NK-92 (cell line): ENCODE measurements around the gene CCDC60.

Experiments used
- DNase-seq: peaks from one replicate; lab custom pipeline; 2025; ENCODE audit not compliant: unreplicated experiment; lab: John Stamatoyannopoulos, UW

The CCDC60 gene

GRCh38 chr12:119512772-119513497 is 178.4 kb downstream of the CCDC60 start:
- DNase-seq = no peak

DNA sequence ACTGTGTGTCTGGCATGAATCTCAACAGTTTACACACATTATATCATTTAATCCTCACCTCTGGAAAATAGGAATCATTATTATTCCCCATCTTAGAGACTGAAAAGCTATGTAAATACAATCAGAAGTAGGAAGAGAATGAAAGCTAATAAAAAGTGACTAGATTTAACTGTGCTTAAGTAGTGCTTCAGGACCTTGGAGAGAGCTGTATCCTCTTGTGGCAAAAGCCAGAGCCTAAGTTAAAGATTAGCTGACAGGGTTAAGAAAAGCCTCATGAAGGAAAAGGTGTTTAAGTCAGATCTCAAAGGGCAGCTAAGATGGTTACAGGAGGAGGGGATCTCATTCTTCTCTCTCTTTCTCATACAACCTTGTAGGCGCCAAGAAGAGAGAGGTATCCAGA is 193.7 kb downstream of the CCDC60 start:
- no peak for DNase-seq

DNA sequence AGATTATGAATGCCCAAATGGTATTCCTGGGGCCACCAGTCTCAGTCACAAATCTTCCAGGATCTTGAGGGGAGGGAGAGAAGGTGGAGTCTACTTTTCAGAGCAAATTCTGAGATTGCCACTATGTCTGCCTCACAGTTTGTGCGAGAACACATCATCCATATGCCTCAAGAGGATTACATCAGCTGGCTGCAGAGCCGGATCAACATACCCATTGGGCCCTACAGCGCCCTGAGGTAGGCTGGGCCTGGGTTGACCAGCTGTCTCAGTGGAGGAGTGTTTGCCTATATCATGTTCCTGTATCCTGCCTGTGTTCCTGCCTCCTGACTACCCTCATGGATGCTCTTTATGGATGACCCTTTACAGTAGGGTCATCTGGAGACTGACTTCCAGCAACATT is 205.9 kb downstream of the CCDC60 start:
- no peak for DNase-seq

DNA sequence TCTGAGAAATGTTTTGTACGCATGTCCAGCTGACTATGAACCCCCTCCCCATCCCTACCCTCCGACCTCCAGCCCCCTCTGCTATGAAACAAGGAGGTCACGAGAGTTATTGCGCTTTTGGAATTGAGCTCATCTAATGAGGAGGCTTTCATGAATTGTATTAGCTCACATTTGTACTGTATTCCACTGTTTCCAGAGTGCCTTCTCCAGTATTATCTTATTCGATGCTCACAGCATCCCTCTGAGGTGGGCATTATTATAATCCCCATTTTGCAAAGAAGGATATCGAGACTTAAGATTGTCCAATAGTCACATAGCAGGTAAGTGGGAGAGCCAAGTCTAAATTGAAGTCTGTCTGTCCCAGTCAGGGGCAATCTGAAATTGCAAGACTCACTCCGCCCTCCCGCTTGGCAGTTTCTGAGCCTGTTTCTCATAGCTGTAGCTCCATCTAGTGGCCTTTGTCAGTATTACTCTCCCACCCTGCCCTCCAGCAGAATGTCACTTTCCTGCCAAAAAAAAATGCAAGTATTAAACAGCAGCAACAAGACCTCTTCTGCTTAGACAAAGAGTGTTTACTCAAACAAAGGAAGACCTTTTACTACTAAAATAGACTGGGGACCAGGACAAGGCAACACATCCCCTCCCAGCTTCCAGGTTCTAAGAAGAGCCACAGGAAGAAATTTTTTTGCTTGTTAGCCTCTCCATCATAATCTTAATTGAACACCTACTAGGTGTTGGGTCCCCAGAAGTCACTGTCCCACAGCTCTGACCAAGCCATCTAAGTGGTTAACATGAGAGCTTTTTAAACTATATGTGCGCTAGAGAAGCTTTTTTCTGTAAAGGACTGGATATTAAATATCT is 210.5 kb downstream of the CCDC60 start:
- DNase-seq = no peak

- no peak for DNase-seq
These were observed 211.8 kb downstream of the CCDC60 start for GRCh38 chr12:119546340-119546739.

GRCh38 chr12:119547001-119547400 is 212.5 kb downstream of the CCDC60 start:
- DNase-seq = no peak

- DNase-seq = no peak
These were observed 222.3 kb downstream of the CCDC60 start for GRCh38 chr12:119556854-119557253.

- DNase-seq = no peak
These were observed 230.9 kb downstream of the CCDC60 start for GRCh38 chr12:119565404-119565803.

DNA sequence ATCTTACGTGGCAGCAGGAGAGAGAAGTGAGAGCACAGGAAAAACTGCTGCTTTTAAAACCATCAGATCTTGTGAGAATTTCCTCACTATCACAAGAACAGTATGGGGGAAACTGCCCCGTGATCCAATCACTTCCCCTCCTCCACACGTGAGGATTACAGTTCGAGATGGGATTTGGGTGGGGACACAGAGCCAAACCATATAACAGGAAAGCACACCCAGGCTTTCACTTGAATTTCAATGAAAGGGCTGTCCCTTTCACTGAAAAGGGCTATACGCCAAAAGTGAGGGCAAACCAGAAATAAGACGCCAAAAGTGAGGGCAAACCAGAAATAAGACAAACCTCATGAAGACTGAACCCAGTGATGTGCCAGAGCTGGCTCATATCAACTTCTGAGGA is 236.2 kb downstream of the CCDC60 start:
- DNase-seq = no peak

- no peak for DNase-seq
These were observed 238.6 kb downstream of the CCDC60 start for GRCh38 chr12:119573086-119573485.

- DNase-seq = no peak
These were observed 239.7 kb downstream of the CCDC60 start for GRCh38 chr12:119574255-119574654.

DNA sequence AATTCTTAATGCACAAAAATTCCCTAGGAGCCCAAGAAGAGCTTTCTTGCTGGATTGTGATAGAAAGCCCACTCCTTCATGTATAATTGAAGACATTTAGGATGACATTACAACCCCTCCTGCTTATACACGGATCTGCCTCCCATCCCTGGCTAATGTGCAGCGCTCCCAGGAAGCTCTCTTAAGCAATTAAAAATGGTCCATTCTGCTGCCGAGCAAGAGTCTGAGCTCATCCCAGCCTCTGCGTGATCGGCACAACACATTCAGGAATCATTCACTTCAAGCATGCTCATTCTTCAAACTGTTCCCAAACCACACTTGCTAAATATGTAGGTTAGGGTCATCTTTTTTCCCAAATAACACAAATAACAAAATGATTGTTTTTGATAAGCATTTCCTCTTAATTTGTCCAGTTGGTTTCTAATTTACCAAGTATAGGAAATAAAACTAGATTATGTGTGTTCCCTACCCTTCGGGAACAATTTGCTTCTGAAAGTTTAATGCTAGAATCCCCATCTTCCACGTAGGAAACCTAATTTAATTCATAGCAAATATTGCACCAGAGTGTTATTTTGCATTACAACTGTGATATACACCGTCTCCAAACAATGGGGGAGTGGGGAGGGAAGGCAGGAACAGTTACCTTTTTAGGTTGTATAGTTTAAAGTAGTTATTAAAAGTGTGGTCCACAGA is 241.7 kb downstream of the CCDC60 start:
- DNase-seq = no peak

- DNase-seq = no peak
These were observed 242.4 kb downstream of the CCDC60 start for GRCh38 chr12:119576915-119577314.

DNA sequence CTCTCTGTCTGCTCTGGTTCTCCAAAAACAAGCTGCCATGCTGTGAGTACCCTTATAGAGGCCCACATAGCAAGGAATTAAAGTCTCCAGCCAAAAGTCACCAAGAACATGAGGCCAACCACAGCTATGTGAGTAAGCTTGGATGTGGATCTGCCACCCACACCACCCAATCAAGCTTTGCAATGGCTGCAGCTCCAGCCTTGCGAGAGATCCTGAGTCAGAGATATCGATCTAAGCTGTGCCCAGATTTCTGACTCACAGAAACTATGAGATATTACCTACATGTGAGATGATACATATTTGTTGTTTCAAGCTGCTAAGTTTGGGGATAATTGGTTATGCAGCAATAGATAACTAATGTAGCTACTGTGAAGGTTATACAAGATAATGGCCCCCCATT is 243.6 kb downstream of the CCDC60 start:
- no peak for DNase-seq

GRCh38 chr12:119589097-119589496 is 254.6 kb downstream of the CCDC60 start:
- DNase-seq = no peak

- DNase-seq = no peak
These were observed 255.1 kb downstream of the CCDC60 start for GRCh38 chr12:119589634-119590033.
